RWPE1 (cell line): ENCODE measurements around the gene WNT9B.

ENCODE experiments used
- CTCF ChIA-PET: fragments of 350-600 bp; sonication (Branson Sonifier 250); formaldehyde crosslinking; extraction: SDS; loops from one replicate; lab custom pipeline; 2021; lab: Yijun Ruan, JAX
- POLR2A ChIA-PET: fragments of 400-600 bp; formaldehyde crosslinking; extraction: SDS; loops from one replicate; lab custom pipeline; 2020; ENCODE audit warnings: antibody characterized with exemption; ENCODE audit not compliant: low non-redundant PET; lab: Yijun Ruan, JAX
- DNase-seq: peaks from one replicate; pipeline ENCODE4 v3.0.0; 2012; ENCODE audit warnings: low spot score
- H3K27ac ChIP-seq: fragments of 450-650 bp; 2 replicates; pipeline ENCODE4 v1.5.1; 2017
- CTCF ChIP-seq: fragments of 450-650 bp; conservative IDR thresholded peaks from 2 replicates; pipeline ENCODE4 v1.5.1; 2017; ENCODE audit warnings: low read depth, mild to moderate bottlenecking

The WNT9B gene

GRCh38 chr17:46820592-46821450 lies 30.6 kb upstream of the WNT9B start:
- CTCF ChIA-PET = interaction anchor here (0.5 kb wide), 1 partner anchor 1401 kb away, joined by 4 read pairs; no protein-coding TSS in a partner anchor
- POLR2A ChIA-PET = no interaction called here

GRCh38 chr17:46821482-46822387 lies 29.6 kb upstream of the WNT9B start:
- TF ChIP-seq CTCF = no peak
- no peak overlapping the region for H3K27ac ChIP-seq
- ChIA-PET CTCF (interaction anchor here (0.5 to 1.4 kb wide), 4 partner anchors 9 to 1402 kb away, joined by 3 to 5 read pairs (median 4); no protein-coding TSS in a partner anchor), POLR2A (no interaction called here)
- DNase-seq = no peak

More at GRCh38 chr17:46820592-46821450, 30.6 kb upstream of the WNT9B start:
- H3K27ac ChIP-seq = no peak overlapping the region
- DNase-seq = no peak
- no peak for TF ChIP-seq CTCF

- POLR2A ChIA-PET = no interaction called here
- H3K27ac ChIP-seq = no peak overlapping the region
- DNase-seq = no peak
- CTCF ChIA-PET = interaction anchor here (0.6 to 1.4 kb wide), 8 partner anchors 10 to 410 kb away, joined by 3 to 8 read pairs (median 4); no protein-coding TSS in a partner anchor
- TF ChIP-seq CTCF = peak; percentile 76
Observed at GRCh38 chr17:46822388-46822921, 28.9 kb upstream of the WNT9B start.

- ChIA-PET POLR2A (no interaction called here), CTCF (interaction anchor here (1.7 kb wide), 1 partner anchor 12 kb away, joined by 8 read pairs; no protein-coding TSS in a partner anchor)
- no peak overlapping the region for H3K27ac ChIP-seq
Observed at GRCh38 chr17:46823657-46824056, 27.7 kb upstream of the WNT9B start.

GRCh38 chr17:46826116-46826515 lies 25.3 kb upstream of the WNT9B start:
- POLR2A ChIA-PET = no interaction called here
- DNase-seq = no peak
- TF ChIP-seq CTCF = no peak
- CTCF ChIA-PET = interaction anchor here (0.6 to 1.1 kb wide), 2 partner anchors 15 to 115 kb away, joined by 3 to 4 read pairs; no protein-coding TSS in a partner anchor
- no peak overlapping the region for H3K27ac ChIP-seq

More at GRCh38 chr17:46823657-46824056, 27.7 kb upstream of the WNT9B start:
- no peak for DNase-seq
- TF ChIP-seq CTCF = no peak
